HG02884 (cell line): ENCODE measurements around the gene SMYD5.
A peak's percentile ranks its signal among the peaks of the same experiment; 100 is the strongest.
"Not testable (repeated sequence)": the region's sequence is repeated elsewhere in the genome, so short reads cannot be mapped to it uniquely, and the experiment has no call there.

Source experiments
- ATAC-seq: cut with Tn5 transposase; IDR thresholded peaks from one replicate; pipeline ENCODE4 v1.9.1; 2021; ENCODE audit warnings: mild to moderate bottlenecking, moderate library complexity; ENCODE audit not compliant: unreplicated experiment

SMYD5 gene

DNA sequence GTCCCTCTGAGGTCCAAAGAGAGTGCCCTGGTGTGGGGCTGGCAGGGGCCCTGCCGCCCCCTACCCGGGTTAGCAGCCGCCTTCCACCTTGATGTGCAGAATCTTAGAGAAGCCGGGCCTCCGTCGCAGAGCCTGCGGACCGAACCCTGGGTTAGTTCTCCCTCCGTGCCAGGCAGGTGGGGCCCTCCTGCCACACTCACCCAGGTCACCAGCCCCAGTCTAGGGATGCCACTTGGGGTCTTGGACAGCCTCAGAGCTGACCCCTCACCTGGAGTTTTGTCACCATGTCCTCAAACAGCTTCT is 44.8 kb downstream of the SMYD5 start:
- ATAC-seq = no peak

DNA sequence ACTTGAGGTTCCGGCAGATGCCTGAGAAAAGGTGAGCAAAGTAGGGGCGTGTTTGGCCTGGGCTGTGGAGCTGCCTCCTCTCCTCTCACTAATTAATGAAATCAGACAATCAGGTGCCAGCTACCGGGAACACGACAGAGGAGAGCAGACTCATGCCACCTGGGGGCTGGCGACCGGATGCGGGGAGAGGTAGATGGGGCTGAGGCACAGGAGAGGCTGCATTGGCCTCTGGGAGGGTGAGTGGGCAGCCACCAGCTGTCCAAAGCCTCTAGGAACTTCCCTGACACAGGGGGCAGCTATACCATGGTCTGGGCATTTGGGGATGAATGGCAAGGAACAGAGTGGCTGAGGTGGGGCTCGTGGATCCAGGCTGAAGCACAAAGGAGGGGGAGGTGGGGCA is 45.2 kb downstream of the SMYD5 start:
- ATAC-seq = no peak

DNA sequence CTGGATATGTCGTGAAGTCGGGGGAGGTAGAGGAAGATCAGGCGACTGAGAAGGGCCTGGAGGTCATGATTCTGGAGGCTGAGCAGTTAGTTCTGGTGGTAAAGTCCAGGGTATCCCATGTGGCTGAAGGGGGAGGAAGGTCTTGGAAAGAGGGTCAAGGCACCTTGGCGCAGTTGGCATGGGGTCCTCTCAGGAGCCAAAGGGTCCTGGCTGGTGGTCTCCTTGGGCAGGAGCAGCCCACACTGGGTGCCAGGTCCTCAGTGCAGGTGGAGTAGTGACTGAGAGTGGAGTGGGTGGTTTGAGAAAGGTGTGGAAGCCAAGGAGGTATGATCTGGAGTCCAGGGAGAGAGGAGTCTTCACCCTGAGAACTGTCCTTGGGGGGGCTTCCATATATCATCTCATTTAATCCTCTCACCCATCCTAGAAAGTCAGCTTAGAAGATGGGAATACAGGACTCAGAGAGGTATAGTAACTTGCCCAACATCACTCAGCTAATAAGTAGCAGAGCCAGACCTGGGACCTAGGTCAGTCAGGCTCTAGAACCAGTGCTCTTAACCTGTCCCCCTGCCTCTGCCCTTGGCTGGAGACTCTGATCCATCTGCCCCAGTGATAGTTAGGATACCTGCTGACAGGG is 45.8 kb downstream of the SMYD5 start:
- no peak for ATAC-seq

DNA sequence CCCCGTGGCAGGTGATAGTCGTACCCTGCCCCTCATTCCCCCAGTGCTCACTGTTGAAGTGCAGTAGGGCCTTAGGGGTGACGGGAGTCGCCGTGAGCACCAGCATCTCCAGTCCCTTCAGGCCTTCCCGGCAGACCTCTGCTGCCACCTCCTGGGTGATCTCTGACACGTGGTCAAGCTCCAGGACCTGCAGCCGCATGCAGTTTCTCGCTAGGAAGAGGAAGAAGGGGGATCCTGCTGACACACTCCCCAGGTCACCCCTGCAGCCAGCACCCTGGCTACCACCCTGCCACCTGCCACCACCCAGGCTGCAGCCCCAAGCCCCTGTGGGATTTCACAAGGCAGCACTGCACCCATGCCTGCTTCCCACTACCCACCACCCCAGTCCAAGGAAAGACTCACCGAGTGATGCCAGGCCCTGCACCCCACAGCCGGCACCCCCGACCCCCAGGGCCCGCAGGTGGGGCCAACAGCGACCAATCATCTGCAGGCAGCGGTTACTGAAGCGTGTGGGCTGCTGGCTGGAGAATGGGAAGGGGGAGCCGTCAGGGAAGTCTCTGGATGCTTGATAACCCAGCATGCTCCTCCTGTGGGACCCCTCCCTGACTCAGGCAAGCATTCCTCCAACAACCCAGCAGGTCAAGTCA is 46.4 kb downstream of the SMYD5 start:
- ATAC-seq = no peak

DNA sequence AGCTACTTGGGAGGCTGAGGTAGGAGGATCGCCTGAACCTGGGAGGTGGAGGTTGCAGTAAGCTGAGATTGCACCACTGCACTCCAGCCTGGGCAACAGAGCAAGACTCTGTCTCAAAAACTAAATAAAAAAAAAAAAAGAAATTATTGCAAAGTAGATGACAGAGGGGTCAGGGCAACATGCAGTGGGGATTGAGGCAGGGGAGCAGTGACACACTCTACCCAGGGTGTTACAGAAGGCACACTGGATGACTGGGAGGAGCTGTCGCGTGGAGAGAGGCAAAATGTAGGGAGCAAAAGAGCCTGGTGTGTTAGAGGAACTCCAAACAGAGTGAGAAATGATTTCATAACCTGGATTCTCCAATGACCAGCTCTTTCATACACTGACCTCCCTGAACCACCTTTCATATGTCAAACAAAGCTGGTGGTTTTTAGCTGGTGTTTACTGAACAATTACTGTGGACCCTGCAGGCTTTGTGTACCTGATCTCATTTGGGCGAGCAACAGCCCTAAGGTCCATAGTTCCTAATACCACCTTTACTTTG is 48.1 kb downstream of the SMYD5 start:
- ATAC-seq = no peak

DNA sequence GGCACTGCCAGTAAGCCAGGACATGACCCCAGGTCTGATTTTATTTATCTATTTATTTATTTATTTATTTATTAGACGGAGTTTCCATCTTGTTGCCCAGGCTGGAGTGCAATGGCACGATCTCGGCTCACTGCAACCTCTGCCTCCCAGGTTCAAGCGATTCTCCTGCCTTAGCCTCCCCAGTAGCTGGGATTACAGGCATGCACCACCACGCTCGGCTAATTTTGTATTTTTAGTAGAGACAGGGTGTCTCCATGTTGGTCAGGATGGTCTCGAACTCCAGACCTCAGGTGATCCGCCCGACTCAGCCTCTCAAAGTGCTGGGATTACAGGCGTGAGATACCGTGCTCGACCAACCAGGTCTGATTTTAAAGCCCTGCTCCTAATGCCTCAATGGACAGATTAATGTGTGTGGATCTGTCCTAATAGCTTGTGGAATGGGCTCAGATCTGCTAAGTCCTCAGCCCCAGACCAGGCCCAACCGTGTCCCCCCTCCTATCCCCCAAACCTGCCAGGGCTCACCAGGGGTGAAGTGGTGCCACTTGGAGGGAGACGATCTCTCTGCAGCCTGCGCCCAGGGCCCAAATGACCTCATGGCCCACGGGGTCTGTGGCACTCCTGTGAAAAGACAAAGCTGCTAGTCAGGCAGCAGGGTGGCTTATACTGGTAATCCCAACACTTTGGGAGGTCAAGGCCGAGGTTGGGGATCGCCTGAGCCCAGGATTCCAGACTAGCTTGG is 48.8 kb downstream of the SMYD5 start:
- ATAC-seq = not testable (repeated sequence)

DNA sequence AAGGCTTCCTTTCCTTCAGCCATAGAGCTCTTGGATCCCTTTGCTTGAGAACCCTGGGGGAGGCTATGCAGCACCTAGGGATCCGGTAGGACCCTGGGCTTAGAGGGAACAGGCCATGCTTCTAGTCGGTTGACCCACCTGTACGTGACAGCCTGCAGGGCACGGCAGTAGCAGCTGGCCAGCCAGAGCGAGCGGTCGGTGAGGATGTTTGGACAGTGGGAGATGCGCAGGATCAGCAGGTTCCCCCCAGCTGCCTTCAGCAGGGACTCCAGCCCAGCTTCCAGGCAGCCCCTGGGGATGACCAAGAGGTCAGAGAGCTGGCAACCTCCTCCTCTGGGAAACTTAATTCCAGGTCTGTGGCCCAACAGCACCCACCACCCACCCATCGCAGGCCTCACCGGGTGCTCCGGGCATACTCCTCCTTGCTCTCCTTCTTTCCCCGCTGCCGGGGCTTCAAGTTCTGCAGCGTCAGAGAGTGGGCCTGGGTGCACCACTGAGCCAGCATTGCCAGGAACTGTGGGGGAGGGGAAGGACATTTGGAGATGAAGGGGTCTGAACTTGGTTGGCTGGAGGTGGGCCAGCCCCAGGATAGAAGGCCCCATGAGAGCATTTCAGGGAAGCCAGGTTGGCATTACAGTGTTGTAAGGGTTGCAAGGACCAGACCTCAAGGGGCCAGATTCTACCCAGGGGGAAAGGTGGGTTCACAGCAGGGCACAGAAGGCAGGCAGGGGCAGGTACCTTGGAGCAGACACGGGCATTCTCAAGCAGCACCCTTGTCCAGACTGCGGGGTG is 49.7 kb downstream of the SMYD5 start:
- no peak for ATAC-seq

DNA sequence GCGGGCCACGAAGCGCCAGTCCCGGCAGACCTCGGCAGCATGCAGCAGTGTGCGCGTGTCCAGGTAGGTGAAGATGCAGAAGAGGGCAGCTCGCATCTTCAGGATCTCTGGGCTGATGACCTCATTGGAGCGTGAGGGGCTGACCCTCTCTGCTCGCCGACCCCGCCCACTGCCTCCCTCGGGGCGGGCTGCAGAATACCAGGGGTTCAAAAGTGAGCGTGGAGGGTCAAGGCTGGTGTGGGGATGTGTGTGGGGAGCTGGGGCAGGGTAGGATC is 50.2 kb downstream of the SMYD5 start:
- ATAC-seq = no peak

DNA sequence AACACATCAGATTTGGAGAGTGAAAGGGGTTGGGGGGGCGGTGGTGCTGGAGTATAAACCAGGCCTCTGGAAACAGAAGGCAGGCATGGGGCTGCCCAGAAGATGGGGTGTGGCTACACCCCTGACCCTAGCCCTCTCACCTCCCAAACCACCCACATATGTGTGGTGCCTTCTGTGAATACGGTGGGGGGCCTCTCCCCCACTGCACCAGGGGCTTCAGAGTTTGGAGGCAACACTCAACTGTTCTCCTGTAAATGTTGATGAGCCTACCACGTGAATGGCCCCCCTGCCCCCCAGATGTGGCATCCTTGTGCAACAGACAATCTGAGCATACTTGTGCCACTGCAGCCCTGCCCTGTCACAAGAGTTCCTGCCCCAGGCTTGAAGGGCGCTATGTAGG is 50.7 kb downstream of the SMYD5 start:
- ATAC-seq = no peak

DNA sequence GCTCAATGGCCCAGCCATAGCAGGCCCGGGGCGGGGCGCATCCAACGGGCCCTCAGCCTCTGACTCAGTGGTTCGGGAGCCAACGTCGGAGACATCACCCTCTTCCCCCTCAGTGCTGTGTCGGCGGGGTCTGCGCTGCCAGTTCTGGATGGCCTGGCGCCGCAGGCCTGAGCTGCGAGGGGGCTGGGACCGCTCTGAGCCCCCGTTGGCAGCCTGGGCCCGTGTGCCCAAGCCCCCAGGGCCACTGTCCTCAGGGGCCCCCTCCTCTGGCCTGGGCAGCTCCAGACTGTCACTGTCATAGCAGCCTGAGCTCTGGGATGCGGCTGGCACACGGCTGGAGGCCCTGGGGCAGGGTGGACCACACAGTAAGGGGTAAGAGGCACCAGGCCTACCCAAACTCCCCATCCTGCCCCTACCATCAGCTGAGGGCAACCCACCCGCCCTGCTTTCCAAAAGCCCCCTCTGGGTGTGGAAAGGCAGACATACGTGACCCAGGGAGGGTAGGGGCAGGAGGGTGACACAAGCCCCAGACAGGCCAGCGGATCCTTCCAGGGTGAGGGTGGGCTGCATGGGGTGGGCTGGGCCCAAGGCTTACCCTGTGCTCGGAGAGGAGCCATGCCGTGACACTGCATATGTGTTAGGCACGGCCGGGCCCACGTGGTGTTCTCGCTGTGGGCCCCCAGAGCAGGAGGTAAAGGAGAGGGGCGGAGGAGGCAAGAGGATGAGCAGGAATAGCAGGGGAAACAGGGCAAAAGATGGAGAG is 51.4 kb downstream of the SMYD5 start:
- no peak for ATAC-seq

DNA sequence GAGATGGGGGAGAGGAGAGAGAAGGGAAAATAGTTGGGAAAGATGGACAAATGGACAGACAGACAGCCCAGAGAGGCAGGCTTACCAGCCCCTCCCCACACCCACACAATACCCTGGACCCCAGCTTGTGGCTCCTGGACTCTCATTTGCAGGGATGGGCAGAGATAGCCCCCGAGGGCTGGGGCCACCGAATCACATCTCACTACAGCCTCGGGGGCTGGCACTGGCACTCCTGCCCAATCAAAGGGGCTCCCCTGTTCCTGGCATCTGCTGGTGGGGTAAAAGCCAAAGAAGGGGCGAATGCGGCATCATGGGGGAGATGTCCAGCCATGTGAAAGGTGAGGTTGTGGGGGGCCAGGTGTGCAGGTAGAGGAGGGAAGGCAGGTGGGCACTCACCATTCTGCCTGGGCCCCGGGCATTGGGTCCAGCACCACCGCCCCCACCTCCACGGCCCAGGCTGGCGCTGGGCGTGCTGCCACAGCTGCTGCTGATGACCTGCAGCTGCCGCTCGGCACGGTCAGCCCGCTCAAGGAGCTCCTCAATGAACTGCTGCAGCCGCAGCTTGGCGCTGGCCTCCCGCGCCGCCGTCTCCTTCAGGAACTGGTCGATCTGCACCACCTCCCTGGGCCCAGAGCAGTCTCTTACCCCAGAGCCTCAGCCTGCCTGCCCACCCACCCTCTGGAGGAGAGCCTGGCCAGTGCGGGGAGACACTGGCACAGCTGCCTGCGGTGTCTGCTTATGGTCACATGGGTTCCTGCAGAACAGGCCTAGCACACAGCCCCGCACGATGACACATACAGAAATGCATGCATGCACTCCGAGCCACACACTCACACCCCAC is 52.2 kb downstream of the SMYD5 start:
- no peak for ATAC-seq

DNA sequence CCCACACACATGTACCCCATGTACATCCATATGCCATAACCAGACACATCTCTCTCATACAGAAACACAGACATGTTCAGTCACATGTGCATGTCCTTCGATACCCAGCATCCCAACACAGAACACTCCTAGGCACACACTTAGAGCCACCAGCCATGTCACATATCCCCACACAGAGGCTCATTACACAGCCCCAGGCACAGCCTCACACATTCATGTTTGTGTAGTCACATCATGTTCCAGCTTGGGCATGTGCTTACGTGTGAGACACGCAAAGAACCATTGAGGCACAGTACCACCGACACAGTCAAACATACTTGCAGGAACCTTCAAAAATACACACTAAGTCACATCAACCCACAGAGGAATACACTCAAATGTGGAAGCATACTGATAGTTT is 53.0 kb downstream of the SMYD5 start:
- ATAC-seq = no peak

DNA sequence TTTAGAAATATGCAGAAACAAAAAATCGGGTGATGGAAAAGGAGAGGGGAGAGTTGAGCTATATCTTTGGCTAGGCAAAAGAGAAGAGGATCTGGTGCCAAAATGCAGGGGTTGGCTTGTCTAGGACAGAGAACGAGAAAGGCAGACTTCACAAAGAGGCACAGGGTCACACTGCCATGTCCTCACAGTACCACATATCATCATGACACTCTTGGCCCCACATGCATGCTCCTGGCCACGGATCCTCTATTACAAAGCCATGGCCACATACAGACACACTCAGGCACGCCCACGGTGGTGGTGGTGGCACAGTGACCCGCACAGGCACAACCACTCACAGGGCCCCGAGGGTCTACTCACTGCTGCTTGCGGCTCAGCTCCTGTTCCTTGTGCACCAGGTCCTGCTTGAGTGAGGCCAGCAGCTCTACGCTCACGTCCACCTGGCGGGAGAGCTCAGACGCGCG is 54.4 kb downstream of the SMYD5 start:
- ATAC-seq = no peak

DNA sequence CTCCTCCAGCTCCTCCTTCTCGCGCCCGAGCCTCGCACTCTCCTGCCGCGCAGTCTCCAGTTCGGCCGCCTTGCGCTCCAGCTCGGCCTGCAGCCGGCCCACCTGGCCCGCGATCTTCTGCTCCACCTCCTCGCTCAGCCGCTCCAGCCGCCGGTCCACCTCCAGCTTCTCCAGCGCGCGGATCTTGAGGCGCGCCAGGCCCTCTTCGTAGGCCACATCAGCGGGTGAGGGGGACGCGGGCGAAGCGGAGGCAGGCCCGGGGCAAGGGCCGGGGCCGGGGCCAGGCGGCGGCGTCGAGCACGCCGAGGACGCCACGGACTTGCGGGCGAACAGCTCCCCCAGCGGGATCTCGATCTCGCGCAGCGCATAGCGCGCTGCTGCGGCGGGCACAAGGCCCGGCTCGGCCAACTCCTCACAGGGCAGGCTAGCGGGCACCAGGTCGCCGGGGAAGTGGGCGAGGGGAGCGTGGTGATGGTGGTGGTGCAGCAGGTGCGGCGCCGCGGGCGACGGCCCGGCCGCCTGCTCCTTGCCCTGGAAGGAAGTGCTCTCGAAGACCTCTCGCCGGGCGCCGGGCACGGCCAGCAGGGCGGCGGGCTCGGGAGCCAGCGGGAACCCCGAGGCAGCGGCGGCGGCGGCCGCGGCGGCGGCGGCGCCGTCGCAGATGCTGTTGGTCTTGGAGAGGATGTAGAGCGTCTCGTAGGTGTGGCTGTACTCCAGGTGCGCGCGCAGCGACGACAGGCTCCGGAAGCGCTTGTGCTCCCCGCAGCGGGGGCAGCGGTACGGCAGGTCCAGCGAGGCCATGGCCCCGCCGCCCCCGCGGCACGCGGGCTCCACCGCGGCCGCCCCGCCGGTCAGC is 55.0 kb downstream of the SMYD5 start:
- peak; percentile 92 for ATAC-seq

DNA sequence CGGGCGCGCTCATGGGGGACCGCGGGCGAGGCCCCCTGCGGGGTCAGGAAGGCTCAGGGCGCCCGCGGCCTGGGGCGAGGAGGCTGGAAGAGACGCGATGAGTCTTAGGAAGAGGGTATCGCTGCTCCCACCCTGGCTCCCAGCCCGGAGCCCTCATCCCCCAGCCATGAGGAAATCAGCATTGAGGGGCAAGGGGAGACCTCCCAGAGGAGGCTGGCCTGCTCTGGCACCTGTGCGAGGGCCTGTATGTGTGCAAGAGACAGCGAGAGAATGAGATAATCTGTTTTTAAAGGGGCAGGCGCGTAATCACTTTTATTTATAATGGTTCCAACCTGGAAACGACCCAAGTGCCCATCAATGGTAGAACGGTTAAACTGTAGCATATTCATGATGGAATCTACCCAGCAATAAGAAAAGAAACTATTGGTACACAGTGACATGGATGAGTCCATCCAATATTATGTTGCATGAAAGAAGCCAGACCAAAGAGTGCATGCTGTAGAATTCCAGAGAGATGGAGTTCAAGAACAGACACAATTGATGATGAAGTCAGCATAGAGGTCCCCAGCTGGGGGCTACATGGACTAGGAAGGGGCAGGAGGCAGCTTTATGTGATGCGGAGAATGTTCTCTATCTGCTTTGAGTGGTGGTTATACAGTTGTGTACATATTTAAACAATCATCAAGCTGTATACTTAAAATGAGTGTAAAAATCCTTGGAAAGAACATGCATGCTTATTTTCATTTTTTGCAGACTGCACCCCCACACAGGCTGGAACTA is 55.8 kb downstream of the SMYD5 start:
- ATAC-seq = peak; percentile 35

DNA sequence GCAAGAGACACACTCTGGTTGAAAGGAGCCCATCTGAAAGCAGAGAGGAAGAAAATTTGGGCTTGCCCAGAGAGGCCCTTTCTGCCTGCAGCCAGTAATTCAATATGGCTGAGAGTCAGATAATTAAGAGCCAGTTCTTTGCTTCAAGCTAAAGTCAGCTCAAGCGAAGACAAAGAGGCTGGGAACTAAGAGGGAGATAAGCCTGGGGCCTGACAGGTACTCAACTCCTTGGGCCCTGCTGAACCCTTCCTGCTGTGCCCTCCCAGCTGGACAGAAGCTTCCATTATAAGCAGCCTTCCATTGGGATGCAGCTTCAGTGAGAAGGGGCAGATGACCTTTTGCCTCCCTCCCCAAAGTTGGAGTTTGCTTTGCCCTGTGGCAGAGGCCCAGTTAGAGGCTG is 58.2 kb downstream of the SMYD5 start:
- ATAC-seq = no peak
